HTR-8/SVneo (cell line): ENCODE measurements around the gene TTC39A.

Source experiments
- DNase-seq: peaks from one replicate; pipeline ENCODE4 v3.0.0; 2011; ENCODE audit warnings: low spot score, mixed read lengths; ENCODE audit not compliant: insufficient read length
- FAIRE-seq: peaks from 2 replicates; lab custom pipeline; 2011; peaks lifted over from hg19 to GRCh38; lab: Jason Lieb, UNC

TTC39A gene

GRCh38 chr1:51238034-51238403 lies 92.3 kb downstream of the TTC39A start:
- DNase-seq (no peak), FAIRE-seq (no peak)

- DNase-seq: no peak
- FAIRE-seq: no peak
These were observed 92.9 kb downstream of the TTC39A start for GRCh38 chr1:51237351-51238033.
